ENCODE results near the gene MACROD2. TPM values are rescaled to one million over a fixed set of nuclear protein-coding genes. Genes with fewer than 3 reads are reported as not detected.

The MACROD2 gene
- total and polyA plus RNA-seq, 4 donors: 0.66 to 10.5 (median 3.3) TPM

DNA sequence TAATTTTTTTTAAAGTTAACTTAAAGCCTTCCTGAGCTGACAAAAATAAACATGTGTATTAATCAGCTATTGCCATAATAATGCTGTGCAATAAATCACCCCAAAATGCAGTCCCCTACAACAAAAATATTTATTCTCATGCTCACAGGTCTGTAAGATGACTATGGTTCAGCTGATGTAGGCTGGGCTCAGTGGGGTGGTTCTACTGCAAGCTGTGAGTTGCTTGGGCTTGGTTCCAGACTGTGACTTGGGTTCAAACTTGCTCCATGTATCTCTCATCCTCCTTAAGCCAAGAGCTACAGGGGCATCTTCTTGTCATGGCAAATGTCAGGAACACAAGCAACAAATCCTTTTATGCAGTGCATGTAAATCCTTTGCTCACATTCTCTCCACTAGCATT is 1933.6 kb downstream of the MACROD2 start:
- Histone ChIP-seq H3K27me3 (ENCODE audit: control insufficient read depth in 4 of 4, insufficient read depth in 4 of 4, low read length in 3 of 4) (peaks cover 0 to 3% (median 0%) of the 10 kb centered on the region in 4 donors), H3K4me1 (ENCODE audit: control insufficient read depth in 4 of 4, insufficient read depth in 4 of 4, low read length in 3 of 4) (no peaks in the 10 kb centered on the region), H3K27ac (ENCODE audit: low read depth in 1 of 2, low read length in 2 of 2) (no peak overlapping the region), H3K9me3 (ENCODE audit: control insufficient read depth in 4 of 4, low read length in 3 of 4) (no peaks in the 10 kb centered on the region), H3K4me3 (ENCODE audit: low read depth in 1 of 3, low read length in 3 of 3) (no peak overlapping the region), H3K9ac (ENCODE audit: low read depth in 1 of 2, low read length in 2 of 2) (no peak overlapping the region), H3K36me3 (ENCODE audit: control insufficient read depth in 4 of 4, insufficient read depth in 3 of 4, low read depth in 1 of 4, low read length in 3 of 4) (no peaks in the 10 kb centered on the region)
- DNase-seq (ENCODE audit: low spot score): no peak
- TF ChIP-seq RXRA (IDR thresholded peaks at IDR 0.05) (no peak), NR2F2 (IDR thresholded peaks at IDR 0.05) (no peak), HNF4G (IDR thresholded peaks at IDR 0.05) (no peak), ATF3 (IDR thresholded peaks at IDR 0.05) (no peak), ZBTB33 (IDR thresholded peaks at IDR 0.05) (no peak), YY1 (IDR thresholded peaks at IDR 0.05) (no peak), FOXA1 (IDR thresholded peaks at IDR 0.05) (no peak), JUND (IDR thresholded peaks at IDR 0.05) (no peak), EGR1 (IDR thresholded peaks at IDR 0.05; ENCODE audit: low read depth in 2 of 2) (no peak), RAD21 (IDR thresholded peaks at IDR 0.05) (no peak), HNF4A (conservative IDR thresholded peaks at IDR 0.05) (no peak)
- TF ChIP-seq, protein P1, sequence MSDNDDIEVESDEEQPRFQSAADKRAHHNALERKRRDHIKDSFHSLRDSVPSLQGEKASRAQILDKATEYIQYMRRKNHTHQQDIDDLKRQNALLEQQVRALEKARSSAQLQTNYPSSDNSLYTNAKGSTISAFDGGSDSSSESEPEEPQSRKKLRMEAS (IDR thresholded peaks at IDR 0.05): no peak
- TF ChIP-seq, protein P2, sequence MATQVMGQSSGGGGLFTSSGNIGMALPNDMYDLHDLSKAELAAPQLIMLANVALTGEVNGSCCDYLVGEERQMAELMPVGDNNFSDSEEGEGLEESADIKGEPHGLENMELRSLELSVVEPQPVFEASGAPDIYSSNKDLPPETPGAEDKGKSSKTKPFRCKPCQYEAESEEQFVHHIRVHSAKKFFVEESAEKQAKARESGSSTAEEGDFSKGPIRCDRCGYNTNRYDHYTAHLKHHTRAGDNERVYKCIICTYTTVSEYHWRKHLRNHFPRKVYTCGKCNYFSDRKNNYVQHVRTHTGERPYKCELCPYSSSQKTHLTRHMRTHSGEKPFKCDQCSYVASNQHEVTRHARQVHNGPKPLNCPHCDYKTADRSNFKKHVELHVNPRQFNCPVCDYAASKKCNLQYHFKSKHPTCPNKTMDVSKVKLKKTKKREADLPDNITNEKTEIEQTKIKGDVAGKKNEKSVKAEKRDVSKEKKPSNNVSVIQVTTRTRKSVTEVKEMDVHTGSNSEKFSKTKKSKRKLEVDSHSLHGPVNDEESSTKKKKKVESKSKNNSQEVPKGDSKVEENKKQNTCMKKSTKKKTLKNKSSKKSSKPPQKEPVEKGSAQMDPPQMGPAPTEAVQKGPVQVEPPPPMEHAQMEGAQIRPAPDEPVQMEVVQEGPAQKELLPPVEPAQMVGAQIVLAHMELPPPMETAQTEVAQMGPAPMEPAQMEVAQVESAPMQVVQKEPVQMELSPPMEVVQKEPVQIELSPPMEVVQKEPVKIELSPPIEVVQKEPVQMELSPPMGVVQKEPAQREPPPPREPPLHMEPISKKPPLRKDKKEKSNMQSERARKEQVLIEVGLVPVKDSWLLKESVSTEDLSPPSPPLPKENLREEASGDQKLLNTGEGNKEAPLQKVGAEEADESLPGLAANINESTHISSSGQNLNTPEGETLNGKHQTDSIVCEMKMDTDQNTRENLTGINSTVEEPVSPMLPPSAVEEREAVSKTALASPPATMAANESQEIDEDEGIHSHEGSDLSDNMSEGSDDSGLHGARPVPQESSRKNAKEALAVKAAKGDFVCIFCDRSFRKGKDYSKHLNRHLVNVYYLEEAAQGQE (IDR thresholded peaks at IDR 0.05): no peak
- TF ChIP-seq, protein P3, sequence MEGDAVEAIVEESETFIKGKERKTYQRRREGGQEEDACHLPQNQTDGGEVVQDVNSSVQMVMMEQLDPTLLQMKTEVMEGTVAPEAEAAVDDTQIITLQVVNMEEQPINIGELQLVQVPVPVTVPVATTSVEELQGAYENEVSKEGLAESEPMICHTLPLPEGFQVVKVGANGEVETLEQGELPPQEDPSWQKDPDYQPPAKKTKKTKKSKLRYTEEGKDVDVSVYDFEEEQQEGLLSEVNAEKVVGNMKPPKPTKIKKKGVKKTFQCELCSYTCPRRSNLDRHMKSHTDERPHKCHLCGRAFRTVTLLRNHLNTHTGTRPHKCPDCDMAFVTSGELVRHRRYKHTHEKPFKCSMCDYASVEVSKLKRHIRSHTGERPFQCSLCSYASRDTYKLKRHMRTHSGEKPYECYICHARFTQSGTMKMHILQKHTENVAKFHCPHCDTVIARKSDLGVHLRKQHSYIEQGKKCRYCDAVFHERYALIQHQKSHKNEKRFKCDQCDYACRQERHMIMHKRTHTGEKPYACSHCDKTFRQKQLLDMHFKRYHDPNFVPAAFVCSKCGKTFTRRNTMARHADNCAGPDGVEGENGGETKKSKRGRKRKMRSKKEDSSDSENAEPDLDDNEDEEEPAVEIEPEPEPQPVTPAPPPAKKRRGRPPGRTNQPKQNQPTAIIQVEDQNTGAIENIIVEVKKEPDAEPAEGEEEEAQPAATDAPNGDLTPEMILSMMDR (IDR thresholded peaks at IDR 0.05; ENCODE audit: low read depth, low read length, missing input control): no peak

All from liver (tissue), 9 donors.